ENCODE results near the gene CDCP1. TPM values are rescaled to one million over a fixed set of nuclear protein-coding genes. Genes with fewer than 3 reads are reported as not detected.

Gene CDCP1
- total and polyA plus RNA-seq, 4 donors = 1.6 to 20.7 (median 4.2) TPM

DNA sequence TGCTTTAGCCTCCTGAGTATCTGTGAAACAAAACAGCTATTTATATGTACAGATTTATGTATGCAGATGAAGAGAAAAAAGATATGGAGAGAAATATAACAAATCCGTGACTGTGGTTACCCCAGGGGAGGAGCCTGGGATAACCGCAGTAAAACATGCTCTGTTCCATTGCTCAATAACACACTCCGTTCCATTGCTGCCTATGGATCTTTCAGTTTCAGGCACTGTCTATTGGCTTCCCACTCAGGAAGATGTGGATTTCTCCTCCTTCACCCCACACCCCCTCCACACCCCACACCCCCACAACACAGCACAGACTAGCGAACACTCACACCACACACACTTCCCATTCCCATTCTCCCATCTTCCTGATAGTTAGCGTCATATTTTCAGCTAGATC lies 47.9 kb downstream of the CDCP1 start:
- Histone ChIP-seq H3K4me1 (ENCODE audit: control insufficient read depth in 5 of 5, insufficient read depth in 5 of 5, low read length in 5 of 5) (peaks cover 0 to 5% (median 0%) of the 10 kb centered on the region in 5 donors), H3K36me3 (ENCODE audit: control insufficient read depth in 4 of 4, insufficient read depth in 4 of 4, low read length in 4 of 4) (no peaks in the 10 kb centered on the region), H3K27ac (ENCODE audit: low read depth in 1 of 2, low read length in 1 of 2) (no peak overlapping the region), H3K9me3 (ENCODE audit: control insufficient read depth in 4 of 4, insufficient read depth in 3 of 4, low read length in 3 of 4) (no peaks in the 10 kb centered on the region), H3K4me3 (no peak overlapping the region), H3K27me3 (ENCODE audit: control insufficient read depth in 3 of 3, insufficient read depth in 3 of 3, low read length in 2 of 3) (no peaks in the 10 kb centered on the region), H3K9ac (ENCODE audit: insufficient read depth in 1 of 2, low read length in 2 of 2) (no peak overlapping the region)
- no peak for DNase-seq
- no peak for ATAC-seq (ENCODE audit: insufficient read depth, low FRiP score)
- WGBS, 2 donors = 63 to 72% methylated on average over 5 of the region's 5 CpGs
- TF ChIP-seq, protein P1, sequence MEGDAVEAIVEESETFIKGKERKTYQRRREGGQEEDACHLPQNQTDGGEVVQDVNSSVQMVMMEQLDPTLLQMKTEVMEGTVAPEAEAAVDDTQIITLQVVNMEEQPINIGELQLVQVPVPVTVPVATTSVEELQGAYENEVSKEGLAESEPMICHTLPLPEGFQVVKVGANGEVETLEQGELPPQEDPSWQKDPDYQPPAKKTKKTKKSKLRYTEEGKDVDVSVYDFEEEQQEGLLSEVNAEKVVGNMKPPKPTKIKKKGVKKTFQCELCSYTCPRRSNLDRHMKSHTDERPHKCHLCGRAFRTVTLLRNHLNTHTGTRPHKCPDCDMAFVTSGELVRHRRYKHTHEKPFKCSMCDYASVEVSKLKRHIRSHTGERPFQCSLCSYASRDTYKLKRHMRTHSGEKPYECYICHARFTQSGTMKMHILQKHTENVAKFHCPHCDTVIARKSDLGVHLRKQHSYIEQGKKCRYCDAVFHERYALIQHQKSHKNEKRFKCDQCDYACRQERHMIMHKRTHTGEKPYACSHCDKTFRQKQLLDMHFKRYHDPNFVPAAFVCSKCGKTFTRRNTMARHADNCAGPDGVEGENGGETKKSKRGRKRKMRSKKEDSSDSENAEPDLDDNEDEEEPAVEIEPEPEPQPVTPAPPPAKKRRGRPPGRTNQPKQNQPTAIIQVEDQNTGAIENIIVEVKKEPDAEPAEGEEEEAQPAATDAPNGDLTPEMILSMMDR (IDR thresholded peaks at IDR 0.05; ENCODE audit: control extremely low read depth, extremely low read depth) = no peak

DNA sequence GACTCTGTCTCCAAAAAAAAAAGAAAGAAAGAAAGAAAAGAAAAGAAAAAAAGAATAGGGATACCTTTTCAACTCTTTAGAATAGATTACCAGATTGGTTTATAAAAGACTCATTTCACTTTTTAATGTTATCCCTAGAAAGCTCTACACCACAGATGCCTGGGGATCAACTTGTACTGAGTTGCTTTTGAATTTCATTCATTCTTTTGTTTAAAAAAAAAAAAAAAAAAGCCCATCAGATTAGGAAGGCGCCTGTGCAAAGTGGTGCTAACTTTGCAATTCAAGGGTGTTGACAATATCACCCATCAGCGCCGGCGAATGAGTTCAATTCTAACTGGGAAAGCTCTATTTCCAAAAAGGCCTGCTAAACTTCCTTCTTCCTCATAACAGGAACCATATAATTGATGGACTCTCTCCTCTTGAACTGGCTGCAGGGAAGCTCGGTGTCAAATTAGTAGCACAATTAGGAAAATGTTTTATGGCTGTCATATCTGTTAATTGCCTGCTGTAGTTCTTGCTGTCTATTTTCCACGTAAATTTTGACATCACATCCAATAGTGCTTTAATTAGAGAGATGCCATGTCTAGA lies 48.8 kb downstream of the CDCP1 start:
- WGBS, 2 donors = 65 to 74% methylated on average over 6 of the region's 6 CpGs
- Histone ChIP-seq H3K4me1 (ENCODE audit: control insufficient read depth in 5 of 5, insufficient read depth in 5 of 5, low read length in 5 of 5) (peaks cover 0 to 7% (median 0%) of the 10 kb centered on the region in 5 donors), H3K27ac (ENCODE audit: low read depth in 1 of 2, low read length in 1 of 2) (no peak overlapping the region), H3K36me3 (ENCODE audit: control insufficient read depth in 4 of 4, insufficient read depth in 4 of 4, low read length in 4 of 4) (no peaks in the 10 kb centered on the region), H3K4me3 (no peak overlapping the region), H3K27me3 (ENCODE audit: control insufficient read depth in 3 of 3, insufficient read depth in 3 of 3, low read length in 2 of 3) (no peaks in the 10 kb centered on the region), H3K9me3 (ENCODE audit: control insufficient read depth in 4 of 4, insufficient read depth in 3 of 4, low read length in 3 of 4) (no peaks in the 10 kb centered on the region), H3K9ac (ENCODE audit: insufficient read depth in 1 of 2, low read length in 2 of 2) (no peak overlapping the region)
- DNase-seq (no peak), ATAC-seq (ENCODE audit: insufficient read depth, low FRiP score) (no peak)
- TF ChIP-seq, protein P1 (IDR thresholded peaks at IDR 0.05; ENCODE audit: control extremely low read depth, extremely low read depth) = no peak

DNA sequence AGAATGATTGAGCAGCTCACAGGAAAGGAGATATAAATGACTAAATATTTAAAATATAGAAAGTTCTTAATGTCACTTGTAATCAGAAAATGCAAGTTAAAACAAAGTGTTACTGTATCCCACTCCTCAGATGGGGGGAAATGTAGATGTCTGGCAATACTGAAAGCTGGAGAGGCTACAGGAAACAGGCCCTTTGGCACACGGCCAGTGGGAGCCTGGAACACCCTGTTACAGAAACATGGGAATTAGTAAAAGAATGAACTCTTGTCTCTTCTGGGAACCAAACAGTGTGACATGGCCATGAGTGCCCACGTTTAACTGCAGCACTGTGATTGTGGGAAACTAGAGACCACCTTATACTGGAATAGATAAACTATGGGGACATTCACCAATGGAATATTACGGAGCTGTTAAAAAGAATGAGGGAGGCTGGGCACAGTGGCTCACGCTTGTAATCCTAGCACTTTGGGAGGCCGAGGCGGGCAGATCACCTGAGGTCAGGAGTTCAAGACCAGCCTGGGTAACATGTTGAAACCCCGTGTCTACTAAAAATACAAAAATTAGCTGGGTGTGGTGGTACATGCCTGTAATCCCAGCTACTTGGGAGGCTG lies 50.2 kb downstream of the CDCP1 start:
- Histone ChIP-seq H3K27me3 (ENCODE audit: control insufficient read depth in 3 of 3, insufficient read depth in 3 of 3, low read length in 2 of 3) (no peaks in the 10 kb centered on the region), H3K27ac (ENCODE audit: low read depth in 1 of 2, low read length in 1 of 2) (no peak overlapping the region), H3K9ac (ENCODE audit: insufficient read depth in 1 of 2, low read length in 2 of 2) (no peak overlapping the region), H3K4me1 (ENCODE audit: control insufficient read depth in 5 of 5, insufficient read depth in 5 of 5, low read length in 5 of 5) (peaks cover 0 to 7% (median 0%) of the 10 kb centered on the region in 5 donors), H3K4me3 (no peak overlapping the region), H3K36me3 (ENCODE audit: control insufficient read depth in 4 of 4, insufficient read depth in 4 of 4, low read length in 4 of 4) (peaks cover 0 to 2% (median 0%) of the 10 kb centered on the region in 4 donors), H3K9me3 (ENCODE audit: control insufficient read depth in 4 of 4, insufficient read depth in 3 of 4, low read length in 3 of 4) (peaks cover 0 to 1% (median 0%) of the 10 kb centered on the region in 4 donors)
- 83 to 87% methylated on average over 7 of the region's 7 CpGs for WGBS, 2 donors
- DNase-seq = peak; percentile 49 to 63 (median 52)
- no peak for ATAC-seq (ENCODE audit: insufficient read depth, low FRiP score)
- TF ChIP-seq, protein P1 (IDR thresholded peaks at IDR 0.05; ENCODE audit: control extremely low read depth, extremely low read depth) = no peak

Measured in lung (tissue), 12 donors.